Testis (tissue), 2 donors: Measurements from ENCODE around the gene KRTAP4-2.

Experiments used
- CTCF ChIP-seq, 3 experiments: fragments of 450-650 bp in 2 of 3; fragments of 200-600 bp in 1 of 3; sonication (generic) in 1 of 3; IDR thresholded peaks; one replicate each; pipeline ENCODE4 v1.5.1; 2016 to 2019; ENCODE audit warnings: antibody characterized with exemption in 3 of 3, mild to moderate bottlenecking in 2 of 3, moderate library complexity in 1 of 3
- POLR2A ChIP-seq: fragments of 450-650 bp; IDR thresholded peaks from one replicate; pipeline ENCODE4 v1.6.1; 2017; ENCODE audit warnings: antibody characterized with exemption, mild to moderate bottlenecking, moderate library complexity

- TF ChIP-seq CTCF (IDR thresholded peaks at IDR 0.05) = no peak
- no peak for TF ChIP-seq POLR2A
Measured at GRCh38 chr17:41160648-41161047, 17.4 kb downstream of the KRTAP4-2 start, which contains the start of gene KRTAP4-4.
